ENCODE data around the gene CSRNP3. TPM values are rescaled to one million over a fixed set of nuclear protein-coding genes. Genes with fewer than 3 reads are reported as not detected.

CSRNP3 gene
- total RNA-seq, 2 donors from 2014 or later, result not detected

- Mint-ChIP-seq H3K4me3 (no peak overlapping the region), H3K4me1 (ENCODE audit: low read depth) (no peaks in the 10 kb centered on the region), H3K27me3 (ENCODE audit: low read depth) (peaks cover 15% of the 10 kb centered on the region), H3K9me3 (peaks cover 1 to 2% of the 10 kb centered on the region in 2 donors), H3K36me3 (ENCODE audit: insufficient read depth in 2 of 2) (peaks cover 0 to 2% of the 10 kb centered on the region in 2 donors), H3K27ac (no peak overlapping the region)
- ATAC-seq (replicated peaks in 1 of 2), result no peak
- no peak for DNase-seq
These were observed 59.6 kb downstream of the CSRNP3 start for GRCh38 chr2:165529130-165529529.

GRCh38 chr2:165533331-165533730 is 63.8 kb downstream of the CSRNP3 start:
- no peak overlapping the region for H3K4me3 Mint-ChIP-seq
- H3K27ac Mint-ChIP-seq, result no peak overlapping the region
- H3K36me3 Mint-ChIP-seq (ENCODE audit: insufficient read depth in 2 of 2), result peaks cover 0 to 2% of the 10 kb centered on the region in 2 donors
- DNase-seq (no peak), ATAC-seq (replicated peaks in 1 of 2) (no peak)
- peaks cover 1 to 2% of the 10 kb centered on the region in 2 donors for H3K9me3 Mint-ChIP-seq
- peaks cover 15% of the 10 kb centered on the region for H3K27me3 Mint-ChIP-seq (ENCODE audit: low read depth)
- no peaks in the 10 kb centered on the region for H3K4me1 Mint-ChIP-seq (ENCODE audit: low read depth)

- H3K4me1 Mint-ChIP-seq (ENCODE audit: low read depth), result no peaks in the 10 kb centered on the region
- H3K27ac Mint-ChIP-seq, result no peak overlapping the region
- DNase-seq, result no peak
- no peak overlapping the region for H3K4me3 Mint-ChIP-seq
- no peak for ATAC-seq (replicated peaks in 1 of 2)
- H3K27me3 Mint-ChIP-seq (ENCODE audit: low read depth), result peaks cover 7% of the 10 kb centered on the region
- peaks cover 1 to 2% of the 10 kb centered on the region in 2 donors for H3K9me3 Mint-ChIP-seq
- peaks cover 0 to 2% of the 10 kb centered on the region in 2 donors for H3K36me3 Mint-ChIP-seq (ENCODE audit: insufficient read depth in 2 of 2)
These were observed 66.0 kb downstream of the CSRNP3 start for GRCh38 chr2:165535471-165535870.

GRCh38 chr2:165536851-165537499 is 67.5 kb downstream of the CSRNP3 start:
- H3K4me3 Mint-ChIP-seq, result no peak overlapping the region
- H3K4me1 Mint-ChIP-seq (ENCODE audit: low read depth), result no peaks in the 10 kb centered on the region
- no peaks in the 10 kb centered on the region for H3K36me3 Mint-ChIP-seq (ENCODE audit: insufficient read depth in 2 of 2)
- H3K27ac Mint-ChIP-seq, result no peak overlapping the region
- no peaks in the 10 kb centered on the region for H3K27me3 Mint-ChIP-seq (ENCODE audit: low read depth)
- no peak for DNase-seq
- ATAC-seq (replicated peaks in 1 of 2), result no peak
- H3K9me3 Mint-ChIP-seq, result peaks cover 0 to 1% of the 10 kb centered on the region in 2 donors

GRCh38 chr2:165539985-165540384 is 70.5 kb downstream of the CSRNP3 start:
- Mint-ChIP-seq H3K27me3 (ENCODE audit: low read depth) (no peaks in the 10 kb centered on the region), H3K4me3 (no peak overlapping the region)

GRCh38 chr2:165544897-165545296 is 75.4 kb downstream of the CSRNP3 start:
- Mint-ChIP-seq H3K4me3 (no peak overlapping the region), H3K36me3 (ENCODE audit: insufficient read depth in 2 of 2) (no peaks in the 10 kb centered on the region), H3K9me3 (no peaks in the 10 kb centered on the region), H3K4me1 (ENCODE audit: low read depth) (no peaks in the 10 kb centered on the region), H3K27me3 (ENCODE audit: low read depth) (no peaks in the 10 kb centered on the region), H3K27ac (no peak overlapping the region)
- ATAC-seq (replicated peaks in 1 of 2), result no peak
- no peak for DNase-seq

More at GRCh38 chr2:165539985-165540384, 70.5 kb downstream of the CSRNP3 start:
- Mint-ChIP-seq H3K36me3 (ENCODE audit: insufficient read depth in 2 of 2) (no peaks in the 10 kb centered on the region), H3K4me1 (ENCODE audit: low read depth) (no peaks in the 10 kb centered on the region), H3K27ac (no peak overlapping the region), H3K9me3 (no peaks in the 10 kb centered on the region)
- ATAC-seq (replicated peaks in 1 of 2), result no peak
- DNase-seq, result no peak

GRCh38 chr2:165547900-165548299 is 78.4 kb downstream of the CSRNP3 start:
- DNase-seq (no peak), ATAC-seq (replicated peaks in 1 of 2) (no peak)
- Mint-ChIP-seq H3K4me3 (no peak overlapping the region), H3K9me3 (no peaks in the 10 kb centered on the region), H3K27me3 (ENCODE audit: low read depth) (peaks cover 6% of the 10 kb centered on the region), H3K36me3 (ENCODE audit: insufficient read depth in 2 of 2) (no peaks in the 10 kb centered on the region), H3K27ac (no peak overlapping the region), H3K4me1 (ENCODE audit: low read depth) (no peaks in the 10 kb centered on the region)

GRCh38 chr2:165549619-165550018 is 80.1 kb downstream of the CSRNP3 start:
- Mint-ChIP-seq H3K9me3 (no peaks in the 10 kb centered on the region), H3K27ac (no peak overlapping the region), H3K4me3 (no peak overlapping the region), H3K27me3 (ENCODE audit: low read depth) (peaks cover 6% of the 10 kb centered on the region), H3K36me3 (ENCODE audit: insufficient read depth in 2 of 2) (no peaks in the 10 kb centered on the region), H3K4me1 (ENCODE audit: low read depth) (no peaks in the 10 kb centered on the region)
- DNase-seq, result no peak
- no peak for ATAC-seq (replicated peaks in 1 of 2)

DNA sequence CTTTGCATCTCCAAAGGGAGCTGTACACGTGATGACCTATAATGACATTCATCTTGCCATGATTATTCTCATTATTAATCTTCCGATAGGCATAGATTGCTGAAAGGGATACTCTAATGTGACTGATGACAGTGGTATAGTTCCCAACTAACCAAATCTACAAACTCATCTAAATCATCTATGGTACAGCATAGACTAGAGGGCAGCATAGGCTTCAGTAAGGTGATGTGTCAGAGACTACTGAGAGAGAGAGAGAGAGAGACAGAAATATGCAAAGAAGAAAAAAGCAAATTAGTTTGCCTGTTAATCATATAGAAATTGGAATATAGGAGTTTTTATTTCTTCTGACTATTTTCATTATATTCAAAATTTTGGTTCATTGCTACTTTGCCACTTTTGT is 89.3 kb downstream of the CSRNP3 start:
- no peaks in the 10 kb centered on the region for H3K36me3 Mint-ChIP-seq (ENCODE audit: insufficient read depth in 2 of 2)
- H3K27me3 Mint-ChIP-seq (ENCODE audit: low read depth), result no peaks in the 10 kb centered on the region
- H3K4me3 Mint-ChIP-seq, result no peak overlapping the region
- ATAC-seq (replicated peaks in 1 of 2) (no peak), DNase-seq (no peak)
- no peaks in the 10 kb centered on the region for H3K4me1 Mint-ChIP-seq (ENCODE audit: low read depth)
- no peaks in the 10 kb centered on the region for H3K9me3 Mint-ChIP-seq
- H3K27ac Mint-ChIP-seq, result no peak overlapping the region

- no peaks in the 10 kb centered on the region for H3K9me3 Mint-ChIP-seq
- no peaks in the 10 kb centered on the region for H3K27me3 Mint-ChIP-seq (ENCODE audit: low read depth)
- H3K36me3 Mint-ChIP-seq (ENCODE audit: insufficient read depth in 2 of 2), result no peaks in the 10 kb centered on the region
- no peak overlapping the region for H3K4me3 Mint-ChIP-seq
- ATAC-seq (replicated peaks in 1 of 2) (no peak), DNase-seq (no peak)
- H3K4me1 Mint-ChIP-seq (ENCODE audit: low read depth), result no peaks in the 10 kb centered on the region
- H3K27ac Mint-ChIP-seq, result no peak overlapping the region
These were observed 91.0 kb downstream of the CSRNP3 start for GRCh38 chr2:165560377-165560988.

DNA sequence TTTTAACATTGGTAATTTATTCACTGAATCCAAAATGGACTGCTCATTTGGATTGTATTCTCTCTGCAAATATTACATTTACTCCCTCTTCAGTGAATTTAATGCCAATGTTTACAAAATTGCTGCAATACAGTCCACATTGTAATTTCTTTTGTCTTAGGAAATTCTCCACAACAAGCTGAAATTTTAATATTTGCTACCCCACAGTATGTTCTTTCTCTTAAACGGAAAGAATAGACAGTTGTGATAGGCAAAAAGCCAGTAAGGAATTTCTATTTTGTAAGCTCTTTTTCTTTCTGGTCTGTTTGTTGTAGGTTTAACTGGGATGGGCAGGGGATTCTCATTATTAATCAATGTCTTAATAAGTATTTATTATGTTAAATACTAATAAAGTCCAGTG is 92.0 kb downstream of the CSRNP3 start:
- Mint-ChIP-seq H3K9me3 (no peaks in the 10 kb centered on the region), H3K36me3 (ENCODE audit: insufficient read depth in 2 of 2) (no peaks in the 10 kb centered on the region), H3K27ac (no peak overlapping the region), H3K27me3 (ENCODE audit: low read depth) (no peaks in the 10 kb centered on the region), H3K4me1 (ENCODE audit: low read depth) (no peaks in the 10 kb centered on the region), H3K4me3 (no peak overlapping the region)
- ATAC-seq (replicated peaks in 1 of 2) (no peak), DNase-seq (no peak)

DNA sequence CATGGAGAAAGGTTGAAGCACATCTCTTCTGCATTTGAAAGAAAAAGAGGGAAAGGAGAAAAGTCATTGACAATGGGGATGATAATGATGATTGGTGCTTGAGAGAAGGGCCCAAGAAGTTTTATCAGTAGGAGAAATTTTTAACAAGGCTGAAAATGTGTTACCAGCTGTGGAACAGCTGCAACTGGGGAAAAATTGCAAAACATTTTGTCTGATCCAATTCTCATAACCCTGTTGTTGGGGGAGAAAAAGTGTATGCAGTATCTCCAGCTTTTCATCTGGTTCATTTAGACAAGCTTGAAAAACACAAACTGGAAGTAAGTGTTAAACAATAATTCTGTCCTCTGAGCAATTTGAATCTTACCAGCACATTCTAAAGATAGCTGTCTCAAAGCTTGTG is 92.7 kb downstream of the CSRNP3 start:
- H3K27me3 Mint-ChIP-seq (ENCODE audit: low read depth), result no peaks in the 10 kb centered on the region
- no peaks in the 10 kb centered on the region for H3K4me1 Mint-ChIP-seq (ENCODE audit: low read depth)
- H3K27ac Mint-ChIP-seq, result no peak overlapping the region
- H3K9me3 Mint-ChIP-seq, result no peaks in the 10 kb centered on the region
- ATAC-seq (replicated peaks in 1 of 2), result no peak
- H3K4me3 Mint-ChIP-seq, result no peak overlapping the region
- no peaks in the 10 kb centered on the region for H3K36me3 Mint-ChIP-seq (ENCODE audit: insufficient read depth in 2 of 2)
- DNase-seq, result no peak

DNA sequence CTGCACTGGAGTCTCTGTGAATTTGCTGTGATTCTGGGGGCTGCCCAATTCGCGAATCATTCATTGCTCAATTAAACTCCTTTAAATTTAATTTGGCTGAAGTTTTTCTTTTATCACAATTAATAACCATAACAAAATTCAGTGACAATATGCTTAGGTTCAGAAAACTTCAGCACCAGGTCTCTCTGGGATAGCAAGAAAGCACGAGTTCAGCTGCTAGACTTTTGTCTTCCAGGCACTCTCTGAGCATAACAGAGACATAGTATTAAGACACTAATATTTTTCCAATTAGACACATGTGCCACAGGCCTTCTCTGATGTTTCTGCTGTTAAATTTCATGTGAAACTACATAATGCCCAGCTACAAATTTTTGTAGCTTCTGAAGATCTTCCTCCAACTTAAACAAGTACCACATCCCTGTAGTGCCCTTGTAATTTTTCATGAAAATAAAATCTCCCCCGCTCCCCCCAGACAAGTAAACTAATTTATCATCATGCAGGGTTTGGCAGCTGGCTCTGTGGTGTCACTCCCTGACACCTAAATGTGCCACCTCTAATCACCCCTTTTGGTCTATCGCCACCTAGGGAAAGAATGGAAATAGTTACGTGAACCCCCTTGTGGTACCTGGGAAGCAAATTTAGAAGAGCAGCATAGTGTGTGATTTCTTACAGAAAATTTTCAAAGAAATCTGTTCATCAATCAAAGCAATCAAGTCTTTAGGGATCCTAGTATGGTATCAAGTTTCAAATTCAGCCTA is 94.1 kb downstream of the CSRNP3 start:
- no peaks in the 10 kb centered on the region for H3K36me3 Mint-ChIP-seq (ENCODE audit: insufficient read depth in 2 of 2)
- ATAC-seq (replicated peaks in 1 of 2) (no peak), DNase-seq (no peak)
- no peak overlapping the region for H3K4me3 Mint-ChIP-seq
- no peaks in the 10 kb centered on the region for H3K4me1 Mint-ChIP-seq (ENCODE audit: low read depth)
- H3K27ac Mint-ChIP-seq, result no peak overlapping the region
- H3K27me3 Mint-ChIP-seq (ENCODE audit: low read depth), result peaks cover 5% of the 10 kb centered on the region
- no peaks in the 10 kb centered on the region for H3K9me3 Mint-ChIP-seq
